Mucosa of stomach (tissue), 1 donor: ENCODE data around the gene PROSER3.
"Not testable (repeated sequence)": the region's sequence is repeated elsewhere in the genome, so short reads cannot be mapped to it uniquely, and the experiment has no call there.

Experiments used
- H3K27me3 ChIP-seq: one replicate; pipeline ENCODE4 v1.7.0; 2013; ENCODE audit warnings: mild to moderate bottlenecking, low read length; ENCODE audit not compliant: control insufficient read depth, insufficient read depth
- H3K36me3 ChIP-seq: one replicate; pipeline ENCODE4 v1.7.0; 2013; ENCODE audit warnings: low read length; ENCODE audit not compliant: control insufficient read depth, insufficient read depth
- H3K4me1 ChIP-seq: one replicate; pipeline ENCODE4 v1.7.0; 2013; ENCODE audit warnings: mild to moderate bottlenecking, low read length; ENCODE audit not compliant: control insufficient read depth, insufficient read depth
- H3K4me3 ChIP-seq: one replicate; pipeline ENCODE4 v1.7.0; 2013; ENCODE audit warnings: low read length
- H3K9ac ChIP-seq: one replicate; pipeline ENCODE4 v1.7.0; 2013; ENCODE audit warnings: mild to moderate bottlenecking, low read length, moderate library complexity
- H3K9me3 ChIP-seq: one replicate; pipeline ENCODE4 v1.7.0; 2013; ENCODE audit warnings: mild to moderate bottlenecking, low read length, moderate library complexity; ENCODE audit not compliant: control insufficient read depth
- donor health status: Pancreatic carcinoma.

PROSER3 gene

GRCh38 chr19:35716801-35717664 lies 40.9 kb upstream of the PROSER3 start:
- H3K4me1 ChIP-seq = peaks cover 22% of the 10 kb centered on the region
- H3K4me3 ChIP-seq = peak overlapping the region; percentile 44
- H3K36me3 ChIP-seq = no peaks in the 10 kb centered on the region
- peak overlapping the region; percentile 76 for H3K9ac ChIP-seq
- H3K9me3 ChIP-seq = no peaks in the 10 kb centered on the region
- H3K27me3 ChIP-seq = no peaks in the 10 kb centered on the region

- Histone ChIP-seq H3K9ac (peak within 1 kb of the TSS; percentile 76), H3K27me3 (no peaks in the 10 kb centered on the region), H3K36me3 (peaks cover under 1% of the 10 kb centered on the region), H3K4me1 (peaks cover 22% of the 10 kb centered on the region), H3K4me3 (peak within 1 kb of the TSS; percentile 60), H3K9me3 (no peaks in the 10 kb centered on the region)
Measured at GRCh38 chr19:35717665-35718344, 40.2 kb upstream of the PROSER3 start, which contains the start of gene KMT2B. Gene KMT2B (plus strand): TSS chr19:35718003. CDS start chr19:35718019, 16 bp downstream.

GRCh38 chr19:35718345-35719041 lies 39.5 kb upstream of the PROSER3 start:
- Histone ChIP-seq H3K9me3 (no peaks in the 10 kb centered on the region), H3K4me3 (peak overlapping the region; percentile 60), H3K9ac (peak overlapping the region; percentile 70), H3K27me3 (no peaks in the 10 kb centered on the region), H3K4me1 (peaks cover 22% of the 10 kb centered on the region), H3K36me3 (peaks cover 7% of the 10 kb centered on the region)

GRCh38 chr19:35719402-35720162 lies 38.4 kb upstream of the PROSER3 start:
- Histone ChIP-seq H3K4me1 (peaks cover 22% of the 10 kb centered on the region), H3K9me3 (no peaks in the 10 kb centered on the region), H3K9ac (peak overlapping the region; percentile 70), H3K27me3 (no peaks in the 10 kb centered on the region), H3K36me3 (peaks cover 7% of the 10 kb centered on the region), H3K4me3 (no peak overlapping the region)

- Histone ChIP-seq H3K4me3 (no peak overlapping the region), H3K27me3 (no peaks in the 10 kb centered on the region), H3K9me3 (no peaks in the 10 kb centered on the region), H3K36me3 (peaks cover 7% of the 10 kb centered on the region), H3K4me1 (peaks cover 22% of the 10 kb centered on the region), H3K9ac (no peak overlapping the region)
Measured at GRCh38 chr19:35720163-35720524, 37.8 kb upstream of the PROSER3 start.

- H3K36me3 ChIP-seq = peaks cover 7% of the 10 kb centered on the region
- peaks cover 18% of the 10 kb centered on the region for H3K4me1 ChIP-seq
Measured at GRCh38 chr19:35720648-35721047, 37.3 kb upstream of the PROSER3 start.

GRCh38 chr19:35721374-35721773 lies 36.6 kb upstream of the PROSER3 start:
- H3K4me3 ChIP-seq = no peak overlapping the region
- H3K27me3 ChIP-seq = no peaks in the 10 kb centered on the region
- H3K36me3 ChIP-seq = peaks cover 7% of the 10 kb centered on the region
- H3K9me3 ChIP-seq = no peaks in the 10 kb centered on the region
- H3K4me1 ChIP-seq = peaks cover 11% of the 10 kb centered on the region
- no peak overlapping the region for H3K9ac ChIP-seq

More at GRCh38 chr19:35720648-35721047, 37.3 kb upstream of the PROSER3 start:
- Histone ChIP-seq H3K9me3 (no peaks in the 10 kb centered on the region), H3K9ac (no peak overlapping the region), H3K27me3 (no peaks in the 10 kb centered on the region), H3K4me3 (no peak overlapping the region)

- Histone ChIP-seq H3K9me3 (no peaks in the 10 kb centered on the region), H3K4me3 (no peak overlapping the region), H3K27me3 (no peaks in the 10 kb centered on the region), H3K36me3 (peaks cover 8% of the 10 kb centered on the region), H3K9ac (no peak overlapping the region), H3K4me1 (peaks cover 11% of the 10 kb centered on the region)
Measured at GRCh38 chr19:35722461-35722860, 35.5 kb upstream of the PROSER3 start.

GRCh38 chr19:35722897-35723296 lies 35.1 kb upstream of the PROSER3 start:
- H3K9ac ChIP-seq = no peak overlapping the region
- H3K27me3 ChIP-seq = no peaks in the 10 kb centered on the region
- H3K9me3 ChIP-seq = no peaks in the 10 kb centered on the region
- H3K36me3 ChIP-seq = peaks cover 12% of the 10 kb centered on the region
- no peak overlapping the region for H3K4me3 ChIP-seq
- H3K4me1 ChIP-seq = peaks cover 11% of the 10 kb centered on the region

- Histone ChIP-seq H3K4me3 (no peak overlapping the region), H3K27me3 (no peaks in the 10 kb centered on the region), H3K4me1 (peaks cover 10% of the 10 kb centered on the region), H3K36me3 (peaks cover 12% of the 10 kb centered on the region), H3K9ac (no peak overlapping the region), H3K9me3 (no peaks in the 10 kb centered on the region)
Measured at GRCh38 chr19:35723671-35724070, 34.3 kb upstream of the PROSER3 start.

- H3K9ac ChIP-seq, H3K9me3 ChIP-seq, H3K4me3 ChIP-seq, H3K27me3 ChIP-seq, H3K4me1 ChIP-seq: not testable (repeated sequence)
- H3K36me3 ChIP-seq = peaks cover 15% of the 10 kb centered on the region
Measured at GRCh38 chr19:35724132-35724531, 33.8 kb upstream of the PROSER3 start.
